ENCODE data around the gene PSD2. TPM values are rescaled to one million over a fixed set of nuclear protein-coding genes. Genes with fewer than 3 reads are reported as not detected.

PSD2 gene
- total RNA-seq, 1 experiment from 2014 or later: not detected

DNA sequence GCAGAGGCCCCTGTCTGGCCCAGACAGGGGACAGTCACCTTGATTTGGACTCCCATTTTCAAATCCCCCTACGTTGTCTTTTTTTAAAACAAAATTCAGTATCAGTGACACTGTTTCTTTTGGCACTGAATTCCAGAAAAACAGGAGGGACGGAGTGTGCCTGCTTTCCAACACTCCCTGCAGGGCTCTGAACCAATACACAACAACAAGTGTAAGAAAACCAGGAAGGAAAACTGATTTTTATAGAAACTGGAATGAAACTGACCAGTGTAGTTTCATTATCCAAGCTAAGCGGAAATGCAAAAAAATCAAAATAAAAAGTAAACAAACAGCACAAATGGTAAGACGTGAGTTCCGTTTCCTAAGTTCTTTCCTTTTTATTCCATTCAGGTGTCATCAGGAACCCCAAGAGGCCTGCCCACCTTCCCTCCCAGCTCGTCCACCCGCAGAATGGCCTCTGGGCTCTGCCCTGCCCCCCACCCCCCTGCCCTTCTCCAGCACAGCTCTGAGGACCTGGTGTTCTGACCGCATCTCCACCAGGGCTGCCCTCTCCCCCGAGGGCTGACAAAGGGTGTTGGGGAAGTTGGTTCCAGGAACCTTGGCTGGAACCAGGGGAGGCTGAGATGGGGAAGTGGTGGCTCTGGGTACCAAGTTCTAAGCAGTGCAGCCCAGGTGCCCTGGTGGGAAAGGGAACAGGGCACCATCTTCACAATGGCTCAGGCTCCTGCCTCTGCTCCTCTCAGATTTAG is 73.6 kb downstream of the PSD2 start:
- Histone ChIP-seq H3K27me3 (ENCODE audit: low read length) (no peaks in the 10 kb centered on the region), H3K9me2 (replicated peaks; ENCODE audit: low read length) (no peaks in the 10 kb centered on the region), H3K4me1 (ENCODE audit: insufficient read depth, low read length) (peaks cover 5% of the 10 kb centered on the region; the same call in 1 of the 2 replicates), H3K27ac (ENCODE audit: low read length) (no peak overlapping the region), H3K79me2 (ENCODE audit: low read length) (no peaks in the 10 kb centered on the region), H3F3A (ENCODE audit: low read length, unreplicated experiment) (no peaks in the 10 kb centered on the region), H3K9me3 (ENCODE audit: low read length) (no peaks in the 10 kb centered on the region), H3K9ac (ENCODE audit: low read length) (no peak overlapping the region), H3K4me2 (ENCODE audit: low read length) (no peak overlapping the region), H2AFZ (ENCODE audit: low read length) (no peak overlapping the region), H3K36me3 (ENCODE audit: low read depth, low read length) (no peaks in the 10 kb centered on the region), H3K4me3 (ENCODE audit: low read length) (no peak overlapping the region), H4K20me1 (ENCODE audit: low read length) (no peaks in the 10 kb centered on the region)
- CTCF ChIA-PET: no interaction called here
- TF ChIP-seq CTCF (conservative IDR thresholded peaks at IDR 0.05; ENCODE audit: low read depth, low read length) (no peak), EZH2 (IDR thresholded peaks at IDR 0.05; ENCODE audit: low read length, unreplicated experiment) (no peak), EZH2phosphoT487 (IDR thresholded peaks at IDR 0.05; ENCODE audit: borderline replicate concordance, low read length) (no peak)
- DNase-seq: no peak
- POLR2A ChIA-PET (ENCODE audit: unreplicated experiment): no interaction called here
- BruUV-seq (replicated peaks): no TSS peak
- intact Hi-C loops (cut with micrococcal nuclease): no loop called here
- no peak for ATAC-seq

DNA sequence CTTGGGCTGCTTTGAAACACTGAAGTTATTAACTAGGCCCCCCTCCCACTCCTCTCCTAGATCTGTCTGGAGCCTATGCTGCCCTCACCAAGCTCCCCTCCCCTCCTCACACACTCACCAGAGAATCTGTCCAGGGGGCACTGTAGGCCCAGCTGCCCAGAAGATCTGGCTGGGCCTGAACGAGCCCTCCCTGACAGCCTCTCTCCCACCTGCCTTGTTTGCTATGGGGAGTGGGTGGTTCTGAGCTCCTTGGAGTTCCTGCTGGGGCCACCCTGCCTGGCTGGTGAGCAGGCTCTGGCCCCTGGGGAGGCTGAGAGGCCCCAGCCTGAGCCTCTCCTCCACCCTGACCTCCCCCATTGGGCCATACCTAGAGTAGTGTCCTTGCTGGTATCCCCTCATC is 75.1 kb downstream of the PSD2 start:
- intact Hi-C loops (cut with micrococcal nuclease): no loop called here
- CTCF ChIA-PET: no interaction called here

More for the DNA sequence above, 75.1 kb downstream of the PSD2 start:
- Histone ChIP-seq H3K9me2 (replicated peaks; ENCODE audit: low read length) (no peaks in the 10 kb centered on the region), H3K79me2 (ENCODE audit: low read length) (no peaks in the 10 kb centered on the region), H3K36me3 (ENCODE audit: low read depth, low read length) (no peaks in the 10 kb centered on the region), H3K4me2 (ENCODE audit: low read length) (no peak overlapping the region), H3F3A (ENCODE audit: low read length, unreplicated experiment) (no peaks in the 10 kb centered on the region), H3K27ac (ENCODE audit: low read length) (no peak overlapping the region), H3K9ac (ENCODE audit: low read length) (no peak overlapping the region), H3K4me3 (ENCODE audit: low read length) (no peak overlapping the region), H2AFZ (ENCODE audit: low read length) (no peak overlapping the region), H3K4me1 (ENCODE audit: insufficient read depth, low read length) (no peaks in the 10 kb centered on the region), H4K20me1 (ENCODE audit: low read length) (no peaks in the 10 kb centered on the region), H3K27me3 (ENCODE audit: low read length) (no peaks in the 10 kb centered on the region), H3K9me3 (ENCODE audit: low read length) (no peaks in the 10 kb centered on the region)
- ATAC-seq (no peak), DNase-seq (no peak)
- POLR2A ChIA-PET (ENCODE audit: unreplicated experiment): no interaction called here
- no peak for TF ChIP-seq EZH2 (IDR thresholded peaks at IDR 0.05; ENCODE audit: low read length, unreplicated experiment)
- TF ChIP-seq CTCF (conservative IDR thresholded peaks at IDR 0.05; ENCODE audit: low read depth, low read length): no peak
- TF ChIP-seq EZH2phosphoT487 (IDR thresholded peaks at IDR 0.05; ENCODE audit: borderline replicate concordance, low read length): no peak
- no TSS peak for BruUV-seq (replicated peaks)
